Liver (tissue), 3 donors: ENCODE data around the gene TSPAN18.

ENCODE experiments used
- FOXA1 ChIP-seq: IDR thresholded peaks from 2 replicates; pipeline ENCODE4 v1.6.1; 2016; ENCODE audit warnings: antibody characterized with exemption
- HNF4A ChIP-seq, 2 donors: conservative IDR thresholded peaks; 2 replicates each; pipeline ENCODE4 v1.6.1; 2016; ENCODE audit warnings: antibody characterized with exemption in 2 of 2, mild to moderate bottlenecking in 2 of 2
- HNF4G ChIP-seq: IDR thresholded peaks from 2 replicates; pipeline ENCODE4 v1.6.1; 2016; ENCODE audit warnings: antibody characterized with exemption
- JUND ChIP-seq, 2 donors: IDR thresholded peaks; 2 replicates each; pipeline ENCODE4 v1.6.1; 2016; ENCODE audit warnings: antibody characterized with exemption in 2 of 2
- MAX ChIP-seq: IDR thresholded peaks from 2 replicates; pipeline ENCODE4 v1.6.1; 2016; ENCODE audit warnings: antibody characterized with exemption
- NR2F2 ChIP-seq: IDR thresholded peaks from 2 replicates; pipeline ENCODE4 v1.6.1; 2016; ENCODE audit warnings: antibody characterized with exemption
- RAD21 ChIP-seq, 2 donors: IDR thresholded peaks; 2 replicates each; pipeline ENCODE4 v1.6.1; 2016; ENCODE audit warnings: antibody characterized with exemption in 2 of 2, mild to moderate bottlenecking in 2 of 2
- SP1 ChIP-seq: IDR thresholded peaks from 2 replicates; pipeline ENCODE4 v1.6.1; 2018; ENCODE audit warnings: antibody characterized with exemption, mild to moderate bottlenecking
- TAF1 ChIP-seq: conservative IDR thresholded peaks from 2 replicates; pipeline ENCODE4 v1.6.1; 2016; ENCODE audit warnings: antibody characterized with exemption, mild to moderate bottlenecking
- YY1 ChIP-seq: IDR thresholded peaks from 2 replicates; pipeline ENCODE4 v1.6.1; 2016; ENCODE audit warnings: antibody characterized with exemption, mild to moderate bottlenecking
- ZBTB33 ChIP-seq: IDR thresholded peaks from 2 replicates; pipeline ENCODE4 v1.6.1; 2016; ENCODE audit warnings: antibody characterized with exemption
- TF ChIP-seq, protein P1 (sequence below): fragments of 150-350 bp; IDR thresholded peaks from 2 replicates; pipeline ENCODE4 v1.5.1; 2017; ENCODE audit warnings: improper control_type of control experiment, low read depth, low read length; ENCODE audit not compliant: missing input control
- TF ChIP-seq, protein P2 (sequence below): IDR thresholded peaks from 2 replicates; pipeline ENCODE4 v1.6.1; 2016; ENCODE audit warnings: antibody characterized with exemption
- TF ChIP-seq, protein P3 (sequence below): IDR thresholded peaks from 2 replicates; pipeline ENCODE4 v1.6.1; 2016; ENCODE audit warnings: antibody characterized with exemption, mild to moderate bottlenecking
- donor health status: healthy.
- donor health status: healthy.

DNA sequence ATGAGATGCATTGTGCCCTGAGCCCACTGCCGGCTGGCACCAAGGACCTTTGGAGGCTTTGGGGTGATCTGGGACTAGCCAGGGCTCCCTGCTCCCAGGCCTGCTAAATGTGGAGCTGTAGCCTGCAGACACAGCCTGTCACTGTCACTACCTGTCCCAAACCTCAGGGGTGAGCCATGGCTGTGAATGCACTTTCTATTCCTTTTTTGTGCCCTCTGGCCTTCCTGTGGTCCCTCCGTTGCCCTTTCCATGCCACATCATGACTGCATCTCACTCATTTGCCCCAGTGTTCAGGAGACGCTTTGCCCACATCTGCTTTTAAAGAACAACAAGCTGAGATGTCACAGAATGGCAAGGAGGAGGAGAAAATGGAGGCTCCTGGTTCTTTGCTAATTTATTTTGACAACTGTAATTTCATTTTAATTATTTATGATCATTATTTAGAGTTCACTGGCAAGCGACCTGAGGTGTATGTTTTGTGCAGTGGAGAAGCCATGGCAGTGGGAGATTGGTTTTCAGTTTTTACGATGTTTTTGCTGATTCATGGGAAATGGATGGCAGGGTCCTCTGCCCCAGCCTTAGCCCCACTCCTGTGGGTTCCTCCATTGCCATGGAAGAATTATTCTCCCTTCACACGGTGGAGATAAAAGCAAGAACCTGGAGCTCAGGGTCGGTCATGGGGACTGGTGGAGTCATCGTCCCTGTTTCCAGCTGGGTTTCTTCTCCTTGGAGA lies 69.2 kb downstream of the TSPAN18 start:
- TF ChIP-seq, protein P1, sequence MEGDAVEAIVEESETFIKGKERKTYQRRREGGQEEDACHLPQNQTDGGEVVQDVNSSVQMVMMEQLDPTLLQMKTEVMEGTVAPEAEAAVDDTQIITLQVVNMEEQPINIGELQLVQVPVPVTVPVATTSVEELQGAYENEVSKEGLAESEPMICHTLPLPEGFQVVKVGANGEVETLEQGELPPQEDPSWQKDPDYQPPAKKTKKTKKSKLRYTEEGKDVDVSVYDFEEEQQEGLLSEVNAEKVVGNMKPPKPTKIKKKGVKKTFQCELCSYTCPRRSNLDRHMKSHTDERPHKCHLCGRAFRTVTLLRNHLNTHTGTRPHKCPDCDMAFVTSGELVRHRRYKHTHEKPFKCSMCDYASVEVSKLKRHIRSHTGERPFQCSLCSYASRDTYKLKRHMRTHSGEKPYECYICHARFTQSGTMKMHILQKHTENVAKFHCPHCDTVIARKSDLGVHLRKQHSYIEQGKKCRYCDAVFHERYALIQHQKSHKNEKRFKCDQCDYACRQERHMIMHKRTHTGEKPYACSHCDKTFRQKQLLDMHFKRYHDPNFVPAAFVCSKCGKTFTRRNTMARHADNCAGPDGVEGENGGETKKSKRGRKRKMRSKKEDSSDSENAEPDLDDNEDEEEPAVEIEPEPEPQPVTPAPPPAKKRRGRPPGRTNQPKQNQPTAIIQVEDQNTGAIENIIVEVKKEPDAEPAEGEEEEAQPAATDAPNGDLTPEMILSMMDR = no peak
- TF ChIP-seq, protein P2, sequence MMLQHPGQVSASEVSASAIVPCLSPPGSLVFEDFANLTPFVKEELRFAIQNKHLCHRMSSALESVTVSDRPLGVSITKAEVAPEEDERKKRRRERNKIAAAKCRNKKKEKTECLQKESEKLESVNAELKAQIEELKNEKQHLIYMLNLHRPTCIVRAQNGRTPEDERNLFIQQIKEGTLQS = no peak
- no peak for TF ChIP-seq FOXA1
- no peak for TF ChIP-seq MAX
- TF ChIP-seq JUND (IDR thresholded peaks at IDR 0.05) = no peak
- TF ChIP-seq, protein P3, sequence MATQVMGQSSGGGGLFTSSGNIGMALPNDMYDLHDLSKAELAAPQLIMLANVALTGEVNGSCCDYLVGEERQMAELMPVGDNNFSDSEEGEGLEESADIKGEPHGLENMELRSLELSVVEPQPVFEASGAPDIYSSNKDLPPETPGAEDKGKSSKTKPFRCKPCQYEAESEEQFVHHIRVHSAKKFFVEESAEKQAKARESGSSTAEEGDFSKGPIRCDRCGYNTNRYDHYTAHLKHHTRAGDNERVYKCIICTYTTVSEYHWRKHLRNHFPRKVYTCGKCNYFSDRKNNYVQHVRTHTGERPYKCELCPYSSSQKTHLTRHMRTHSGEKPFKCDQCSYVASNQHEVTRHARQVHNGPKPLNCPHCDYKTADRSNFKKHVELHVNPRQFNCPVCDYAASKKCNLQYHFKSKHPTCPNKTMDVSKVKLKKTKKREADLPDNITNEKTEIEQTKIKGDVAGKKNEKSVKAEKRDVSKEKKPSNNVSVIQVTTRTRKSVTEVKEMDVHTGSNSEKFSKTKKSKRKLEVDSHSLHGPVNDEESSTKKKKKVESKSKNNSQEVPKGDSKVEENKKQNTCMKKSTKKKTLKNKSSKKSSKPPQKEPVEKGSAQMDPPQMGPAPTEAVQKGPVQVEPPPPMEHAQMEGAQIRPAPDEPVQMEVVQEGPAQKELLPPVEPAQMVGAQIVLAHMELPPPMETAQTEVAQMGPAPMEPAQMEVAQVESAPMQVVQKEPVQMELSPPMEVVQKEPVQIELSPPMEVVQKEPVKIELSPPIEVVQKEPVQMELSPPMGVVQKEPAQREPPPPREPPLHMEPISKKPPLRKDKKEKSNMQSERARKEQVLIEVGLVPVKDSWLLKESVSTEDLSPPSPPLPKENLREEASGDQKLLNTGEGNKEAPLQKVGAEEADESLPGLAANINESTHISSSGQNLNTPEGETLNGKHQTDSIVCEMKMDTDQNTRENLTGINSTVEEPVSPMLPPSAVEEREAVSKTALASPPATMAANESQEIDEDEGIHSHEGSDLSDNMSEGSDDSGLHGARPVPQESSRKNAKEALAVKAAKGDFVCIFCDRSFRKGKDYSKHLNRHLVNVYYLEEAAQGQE = no peak
- TF ChIP-seq TAF1 = no peak
- TF ChIP-seq ZBTB33 = no peak
- TF ChIP-seq RAD21 (IDR thresholded peaks at IDR 0.05) = no peak
- no peak for TF ChIP-seq SP1
- TF ChIP-seq HNF4G = no peak
- TF ChIP-seq NR2F2 = no peak
- TF ChIP-seq HNF4A (conservative IDR thresholded peaks at IDR 0.05) = no peak
- no peak for TF ChIP-seq YY1
